ENCODE results near the gene CAPN7.

CAPN7 gene

DNA sequence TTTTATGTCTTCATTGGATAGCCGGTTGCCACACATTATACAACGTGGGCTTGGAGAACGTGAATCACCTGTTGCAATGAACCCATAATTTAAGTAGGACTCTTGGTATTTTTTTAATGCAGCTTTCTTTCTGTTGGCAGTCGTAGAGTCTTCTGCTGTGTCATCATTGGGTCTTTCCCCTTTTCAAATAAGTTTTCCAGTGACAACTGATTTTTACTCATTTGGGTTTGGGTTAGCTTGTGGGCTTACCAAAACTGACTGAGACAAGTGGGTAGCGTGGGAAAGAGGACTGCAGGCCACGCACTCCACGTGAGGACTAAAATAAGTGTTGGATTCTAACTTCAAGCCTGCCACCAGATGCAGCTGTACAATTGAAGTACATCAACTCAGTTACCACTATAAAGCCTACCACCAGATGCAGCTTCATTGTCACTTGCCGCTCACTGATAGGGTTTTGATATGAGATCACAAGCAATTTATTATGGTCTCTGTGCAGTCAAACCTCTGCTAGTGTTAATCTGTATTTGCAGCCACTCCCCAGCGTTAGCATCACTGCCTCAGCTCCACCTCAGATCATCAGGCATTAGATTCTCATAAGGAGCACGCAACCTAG lies 6.4 kb upstream of the CAPN7 start:
- DNase-seq (ENCODE audit: low spot score), result no peak

DNA sequence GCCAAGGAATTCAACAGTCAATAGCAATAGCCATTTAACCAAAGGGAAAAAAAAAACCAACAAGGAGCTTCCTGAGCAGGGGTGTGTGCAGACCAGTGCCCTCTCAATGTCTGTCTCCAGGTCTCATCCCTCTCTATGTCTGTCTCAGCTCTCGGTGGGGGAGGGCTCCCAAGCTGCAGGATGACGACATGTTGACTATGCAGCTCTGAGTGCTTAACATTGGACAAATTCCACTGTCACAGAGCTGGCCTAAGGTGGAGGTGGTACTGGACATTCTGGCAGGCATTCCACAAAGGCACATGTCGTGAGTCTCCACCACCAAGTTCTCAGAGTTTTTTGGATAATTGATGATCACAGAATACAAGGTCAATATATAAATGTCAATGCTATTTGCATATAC lies 2.0 kb upstream of the CAPN7 start:
- DNase-seq (ENCODE audit: low spot score), result no peak

GRCh38 chr3:15205482-15205933 lies 538 bp upstream of the CAPN7 start:
- no peak for DNase-seq (ENCODE audit: low spot score)

DNA sequence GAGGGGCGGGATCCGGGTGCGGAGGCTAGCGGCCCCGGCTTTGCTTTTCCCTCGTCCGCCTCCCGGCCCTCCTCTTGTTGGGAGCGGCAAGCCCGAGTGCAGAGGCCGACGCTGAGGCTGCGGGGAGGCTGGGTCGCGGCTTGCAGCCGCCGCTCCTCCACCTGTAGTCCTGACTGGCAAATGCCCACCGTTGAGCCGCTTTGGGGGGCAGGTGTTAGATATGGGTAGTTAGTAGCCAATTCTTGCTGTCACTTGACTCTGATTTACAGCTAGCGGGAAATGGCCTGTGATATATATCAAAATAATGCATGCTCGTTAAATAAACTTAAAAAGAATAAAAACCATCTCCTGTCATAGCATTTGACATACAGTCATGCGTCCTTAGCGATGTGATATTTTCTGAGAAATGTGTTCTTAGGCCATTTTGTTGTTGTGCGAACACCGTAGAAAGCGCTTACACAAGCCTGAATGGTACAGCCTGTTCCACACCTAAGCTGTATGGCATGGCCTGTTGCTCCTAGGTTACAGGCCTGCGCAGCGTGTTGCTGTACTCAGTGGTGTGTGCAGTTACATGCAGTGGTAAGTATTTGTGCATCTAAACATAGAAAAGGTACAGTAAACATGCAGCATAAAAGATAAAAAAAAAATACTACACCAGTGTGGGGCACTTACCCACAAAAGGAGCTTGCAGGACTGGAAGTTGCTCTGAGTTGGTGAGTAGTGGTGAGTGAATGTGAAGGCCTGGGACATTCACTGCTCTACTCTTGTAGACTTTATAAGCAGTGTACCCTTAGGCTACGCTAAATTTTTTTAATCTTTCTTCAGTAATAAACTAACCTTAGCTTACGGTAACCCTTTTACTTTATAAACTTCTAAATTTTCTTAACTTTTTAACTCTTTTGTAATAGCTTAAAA lies 873 bp downstream of the CAPN7 start:
- DNase-seq (ENCODE audit: low spot score), result peak; percentile 64

- no peak for DNase-seq (ENCODE audit: low spot score)
These were observed 1.9 kb downstream of the CAPN7 start for GRCh38 chr3:15207836-15208504.

DNA sequence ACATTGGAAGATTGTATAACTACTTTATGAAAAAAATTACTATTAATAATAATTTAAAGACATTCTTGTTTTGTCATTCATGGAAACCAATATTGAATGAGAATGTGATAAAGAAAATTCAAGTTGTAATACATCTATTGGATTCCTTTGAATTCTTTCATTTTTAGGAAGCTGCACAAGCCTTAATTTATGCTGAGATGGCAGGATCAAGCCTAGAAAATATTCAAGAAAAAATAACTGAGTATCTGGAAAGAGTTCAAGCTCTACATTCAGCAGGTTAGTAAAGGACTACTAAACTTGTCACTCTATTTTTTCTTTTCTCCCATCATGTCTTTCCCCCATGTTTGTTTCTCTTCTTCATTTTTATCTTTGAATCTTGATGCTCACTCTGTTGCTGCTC lies 5.9 kb downstream of the CAPN7 start:
- no peak for DNase-seq (ENCODE audit: low spot score)

- no peak for DNase-seq (ENCODE audit: low spot score)
These were observed 8.7 kb downstream of the CAPN7 start for GRCh38 chr3:15214758-15215157.

DNA sequence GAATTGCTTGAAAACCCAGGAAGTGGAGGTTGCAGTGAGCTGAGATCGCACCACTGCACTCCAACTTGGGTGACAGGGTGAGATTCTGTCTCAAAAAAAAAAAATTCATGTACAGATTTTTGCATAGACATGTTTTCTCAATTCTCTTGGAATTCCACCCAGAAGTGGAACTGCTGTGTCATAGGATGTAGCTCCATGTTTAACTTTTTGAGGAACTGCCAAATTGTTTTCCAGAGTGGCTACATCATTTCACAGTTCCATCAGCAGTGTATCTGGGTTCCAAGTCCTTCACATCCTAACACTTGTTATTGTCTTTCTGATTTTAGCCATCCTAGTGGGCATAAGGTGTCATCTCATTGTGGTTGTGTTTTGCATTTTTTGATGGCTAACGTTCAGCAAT lies 9.9 kb downstream of the CAPN7 start:
- DNase-seq (ENCODE audit: low spot score), result no peak

GRCh38 chr3:15216501-15216900 lies 10.5 kb downstream of the CAPN7 start:
- DNase-seq (ENCODE audit: low spot score), result no peak

DNA sequence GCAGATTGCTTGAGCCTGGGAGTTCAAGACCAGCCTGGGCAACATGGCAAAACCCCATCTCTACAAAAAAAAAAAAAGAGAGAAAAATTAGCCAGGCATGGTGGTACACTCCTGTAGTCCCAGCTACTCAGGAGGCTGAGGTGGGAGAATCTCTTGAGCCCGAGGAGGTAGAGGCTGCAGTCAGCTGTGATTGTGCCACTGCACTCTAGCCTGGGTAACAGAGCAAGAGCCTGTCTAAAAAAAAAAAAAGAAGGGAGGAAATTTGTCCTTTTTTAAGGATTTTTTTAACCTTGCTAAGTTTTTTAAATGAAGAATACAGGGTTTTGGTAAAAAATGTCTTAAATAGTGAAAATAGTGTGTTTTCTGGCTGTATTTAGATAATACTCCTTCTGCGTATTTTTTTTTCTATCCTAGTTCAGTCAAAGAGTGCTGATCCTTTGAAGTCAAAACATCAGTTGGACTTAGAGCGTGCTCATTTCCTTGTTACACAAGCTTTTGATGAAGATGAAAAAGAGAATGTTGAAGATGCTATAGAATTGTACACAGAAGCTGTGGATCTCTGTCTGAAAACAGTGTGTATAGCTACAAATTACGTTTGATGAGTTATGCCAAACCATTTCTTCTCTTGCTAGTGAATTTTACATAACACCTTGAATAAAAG lies 11.1 kb downstream of the CAPN7 start:
- no peak for DNase-seq (ENCODE audit: low spot score)

- peak; percentile 55 for DNase-seq (ENCODE audit: low spot score)
These were observed 11.8 kb downstream of the CAPN7 start for GRCh38 chr3:15217841-15218267.

DNA sequence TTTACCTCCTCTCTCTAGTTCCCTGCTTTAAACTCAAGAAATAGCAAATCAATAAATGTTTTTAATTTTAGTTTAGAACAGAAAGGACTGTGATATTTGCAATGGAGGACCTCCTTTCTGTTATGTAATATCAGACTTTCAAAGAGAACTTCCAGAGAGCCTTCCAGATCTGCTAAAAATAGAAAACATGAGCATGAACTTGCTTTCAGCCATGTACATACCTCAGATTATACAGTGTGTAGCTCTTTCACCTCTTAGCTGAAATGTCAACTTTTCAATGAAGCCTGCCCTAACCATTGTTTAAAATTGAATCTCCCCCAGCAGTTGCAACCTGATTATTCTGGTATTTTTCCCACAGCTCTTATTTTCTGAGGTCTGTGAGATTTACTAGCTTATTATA lies 12.6 kb downstream of the CAPN7 start:
- DNase-seq (ENCODE audit: low spot score), result no peak

DNA sequence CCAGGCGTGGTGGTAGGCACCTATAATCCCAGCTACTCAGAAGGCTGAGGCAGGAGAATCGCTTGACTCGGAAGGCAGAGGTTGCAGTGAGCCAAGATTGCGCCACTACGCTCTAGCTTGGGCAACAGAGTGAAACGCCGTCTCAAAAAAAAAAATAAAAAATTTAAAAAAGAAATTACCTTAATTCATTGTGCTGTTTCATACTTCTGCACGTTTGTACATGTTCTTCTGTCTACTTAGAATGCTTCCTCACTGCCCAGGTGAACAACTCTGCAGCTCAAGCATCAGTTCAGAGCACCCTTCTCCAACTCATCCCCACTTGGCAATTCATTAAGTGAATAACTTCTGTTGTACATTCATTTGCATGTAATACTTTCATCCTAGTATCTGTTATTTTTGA lies 14.0 kb downstream of the CAPN7 start:
- DNase-seq (ENCODE audit: low spot score), result no peak

DNA sequence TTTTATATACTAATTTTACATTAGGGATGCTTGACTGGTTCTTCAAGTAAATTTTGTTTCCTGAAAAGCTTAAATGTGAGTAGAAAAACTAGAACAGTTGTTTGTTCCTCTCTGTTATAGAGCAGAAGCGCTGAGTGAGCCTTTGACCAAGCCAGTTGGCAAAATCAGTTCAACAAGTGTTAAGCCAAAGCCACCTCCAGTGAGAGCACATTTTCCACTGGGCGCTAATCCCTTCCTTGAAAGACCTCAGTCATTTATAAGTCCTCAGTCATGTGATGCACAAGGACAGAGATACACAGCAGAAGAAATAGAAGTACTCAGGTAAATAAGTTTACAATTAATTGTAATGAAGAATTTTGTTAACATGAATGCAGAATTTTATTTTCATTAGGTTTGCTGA lies 14.6 kb downstream of the CAPN7 start:
- DNase-seq (ENCODE audit: low spot score), result no peak

DNA sequence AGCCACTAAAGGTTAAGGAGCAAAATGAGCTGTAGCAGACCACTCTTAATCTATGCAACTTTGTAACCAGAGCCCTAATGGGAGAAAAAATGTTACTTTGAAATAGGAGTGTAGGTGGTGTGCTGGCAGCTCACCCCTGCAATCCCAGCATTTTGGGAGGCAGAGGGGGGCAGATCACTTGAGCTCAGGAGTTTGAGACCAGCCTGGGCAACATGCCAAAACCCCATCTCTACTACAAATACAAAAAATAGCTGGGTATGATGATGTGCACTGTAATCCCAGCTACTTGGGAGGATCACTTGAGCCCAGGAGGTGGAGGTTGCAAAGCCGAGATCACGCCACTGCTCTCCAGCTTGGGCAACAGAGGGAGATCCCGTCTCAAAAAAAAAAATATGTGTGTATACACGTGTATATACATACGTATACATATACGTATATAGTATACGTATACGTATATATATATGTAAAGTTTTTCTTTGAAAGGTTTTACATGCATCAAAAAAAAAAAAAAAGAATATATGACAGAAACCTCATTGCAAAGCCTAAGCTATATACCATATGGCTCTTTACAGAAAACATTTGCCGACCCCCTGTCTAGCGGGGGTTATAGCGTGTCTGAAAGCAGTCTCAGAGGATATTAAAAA lies 15.7 kb downstream of the CAPN7 start:
- no peak for DNase-seq (ENCODE audit: low spot score)

GRCh38 chr3:15223685-15224572 lies 17.9 kb downstream of the CAPN7 start:
- DNase-seq (ENCODE audit: low spot score), result no peak

DNA sequence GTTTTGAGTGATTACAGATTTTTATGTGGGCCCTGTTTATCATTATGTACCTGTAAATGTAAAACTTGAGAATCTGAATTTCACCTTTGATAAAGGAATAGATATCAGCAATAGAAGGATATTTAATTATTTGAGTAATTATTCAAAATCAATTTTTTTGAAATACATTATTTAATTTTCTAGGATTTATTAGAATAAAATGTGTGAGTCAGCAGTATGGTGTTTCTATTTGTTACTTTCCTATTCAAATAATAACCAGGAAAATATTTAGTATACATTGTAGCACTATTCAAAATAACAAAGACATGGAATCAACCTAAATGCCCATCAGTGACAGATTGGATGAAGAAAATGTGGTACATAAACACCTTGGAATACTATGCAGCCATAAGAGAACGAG lies 22.1 kb downstream of the CAPN7 start:
- no peak for DNase-seq (ENCODE audit: low spot score)

- no peak for DNase-seq (ENCODE audit: low spot score)
These were observed 23.2 kb downstream of the CAPN7 start for GRCh38 chr3:15229262-15229661.

GRCh38 chr3:15241341-15241740 lies 35.3 kb downstream of the CAPN7 start:
- DNase-seq (ENCODE audit: low spot score), result peak; percentile 71

DNA sequence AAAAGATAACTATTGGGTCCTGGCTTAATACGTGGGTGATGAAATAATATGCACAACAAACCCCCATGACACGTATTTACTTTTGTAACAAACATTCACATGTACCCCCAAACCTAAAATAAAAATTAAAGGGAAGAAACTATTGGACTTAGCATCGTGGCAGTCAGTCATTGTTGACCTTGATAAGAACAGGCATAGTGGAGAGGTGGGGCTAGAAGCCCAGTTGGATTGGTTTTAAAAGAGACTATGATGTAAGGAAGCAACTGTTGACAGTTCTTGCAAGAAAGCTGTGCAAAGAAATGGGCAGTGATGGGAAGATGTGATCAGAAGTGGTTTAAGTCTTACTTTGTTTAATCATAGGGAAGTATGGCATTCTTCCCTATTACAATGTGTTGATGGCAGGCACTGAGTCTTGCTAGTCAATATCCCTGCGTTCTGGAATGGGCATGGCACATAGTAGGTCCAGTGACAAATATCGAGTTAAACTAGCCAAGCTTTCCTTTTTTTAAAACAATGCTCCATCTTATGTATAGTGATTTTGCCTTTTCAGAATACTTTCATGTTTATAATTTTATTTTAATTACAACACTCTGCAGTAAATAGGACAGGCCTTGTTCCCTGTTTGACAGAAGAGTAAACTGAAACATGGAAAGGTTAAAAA lies 37.9 kb downstream of the CAPN7 start:
- DNase-seq (ENCODE audit: low spot score), result no peak

All from germinal center (tissue), 1 donor.